Natural killer cell (primary cell): ENCODE data around the gene BEST4. TPM values are rescaled to one million over a fixed set of nuclear protein-coding genes. Genes with fewer than 3 reads are reported as not detected.
"Not testable (repeated sequence)": the region's sequence is repeated elsewhere in the genome, so short reads cannot be mapped to it uniquely, and the experiment has no call there.

Experiments
- ATAC-seq, 3 donors: fragments of 150-1000 bp in 2 of 3; fragments of 200-7000 bp in 1 of 3; cut with Tn5 transposase; 1 replicate in 1 of 3; 2 replicates in 2 of 3; pipeline ENCODE4 v1.10.0; 2021; ENCODE audit warnings: mild to moderate bottlenecking in 2 of 3, moderate library complexity in 2 of 3
- DNase-seq, 2 donors: peaks; one replicate each; pipeline versions ENCODE4 v3.0.0 to v3.0.0-alpha.2; 2013 to 2021; ENCODE audit warnings: mixed read lengths in 1 of 2
- H3K27ac ChIP-seq: one replicate; pipeline ENCODE4 v1.5.1; 2013; ENCODE audit warnings: mild to moderate bottlenecking, low read length
- H3K27me3 ChIP-seq: one replicate; pipeline ENCODE4 v1.6.1; 2013; ENCODE audit warnings: low read length; ENCODE audit not compliant: control insufficient read depth, insufficient read depth
- H3K36me3 ChIP-seq: one replicate; pipeline ENCODE4 v1.6.1; 2013; ENCODE audit warnings: low read length; ENCODE audit not compliant: control insufficient read depth, insufficient read depth
- H3K4me1 ChIP-seq: one replicate; pipeline ENCODE4 v1.6.1; 2013; ENCODE audit warnings: low read length; ENCODE audit not compliant: control insufficient read depth, insufficient read depth
- H3K4me3 ChIP-seq: one replicate; pipeline ENCODE4 v1.5.1; 2013; ENCODE audit warnings: low read length
- H3K9me3 ChIP-seq: one replicate; pipeline ENCODE4 v1.6.1; 2013; ENCODE audit warnings: low read length; ENCODE audit not compliant: control insufficient read depth, insufficient read depth
- H3K27ac Mint-ChIP-seq, 2 donors: one replicate each; pipeline ENCODE4 v1.8.0; 2022; ENCODE audit warnings: mild to moderate bottlenecking in 2 of 2, mixed read lengths in 2 of 2, moderate library complexity in 1 of 2
- H3K27me3 Mint-ChIP-seq, 2 donors: one replicate each; pipeline ENCODE4 v1.8.0; 2022; ENCODE audit warnings: low read depth in 2 of 2, mixed read lengths in 2 of 2
- H3K36me3 Mint-ChIP-seq: one replicate; pipeline ENCODE4 v1.8.0; 2022; ENCODE audit warnings: mixed read lengths
- H3K4me1 Mint-ChIP-seq, 2 donors: one replicate each; pipeline ENCODE4 v1.8.0; 2022; ENCODE audit warnings: mixed read lengths in 2 of 2
- H3K4me3 Mint-ChIP-seq: one replicate; pipeline ENCODE4 v1.8.0; 2022; ENCODE audit warnings: mild to moderate bottlenecking, moderate library complexity, mixed read lengths
- H3K9me3 Mint-ChIP-seq, 2 donors: one replicate each; pipeline ENCODE4 v1.8.0; 2022; ENCODE audit warnings: mixed read lengths in 2 of 2
- WGBS: methylation state at CpG from one replicate; pipeline ENCODE4 v1.1.7; 2013; ENCODE audit warnings: missing lambda C conversion rate; ENCODE audit not compliant: insufficient coverage; 5-methylcytosine and 5-hydroxymethylcytosine counted together
- intact Hi-C: fragments of 100-400 bp; cut with micrococcal nuclease; formaldehyde crosslinking; loops from one replicate; pipeline ENCODE4 v1.14.2; 2022
- total RNA-seq, 4 donors: library from RNA; stranded (reverse); fragments of 120-200 nt in 1 of 4; gene quantifications; one replicate each; pipeline versions ENCODE4 v1.2.3 to v1.2.4, GENCODE V29; 2013 to 2022
- TF ChIP-seq, protein P1 (sequence below): fragments of 200-600 bp; IDR thresholded peaks from one replicate; pipeline ENCODE4 v1.8.0; 2022; ENCODE audit warnings: antibody characterized with exemption

BEST4 gene
- total RNA-seq, 3 donors from 2014 or later (not counting 1 experiment from before 2014, with no cell fraction given) = 0.18 to 0.33 (median 0.28) TPM

DNA sequence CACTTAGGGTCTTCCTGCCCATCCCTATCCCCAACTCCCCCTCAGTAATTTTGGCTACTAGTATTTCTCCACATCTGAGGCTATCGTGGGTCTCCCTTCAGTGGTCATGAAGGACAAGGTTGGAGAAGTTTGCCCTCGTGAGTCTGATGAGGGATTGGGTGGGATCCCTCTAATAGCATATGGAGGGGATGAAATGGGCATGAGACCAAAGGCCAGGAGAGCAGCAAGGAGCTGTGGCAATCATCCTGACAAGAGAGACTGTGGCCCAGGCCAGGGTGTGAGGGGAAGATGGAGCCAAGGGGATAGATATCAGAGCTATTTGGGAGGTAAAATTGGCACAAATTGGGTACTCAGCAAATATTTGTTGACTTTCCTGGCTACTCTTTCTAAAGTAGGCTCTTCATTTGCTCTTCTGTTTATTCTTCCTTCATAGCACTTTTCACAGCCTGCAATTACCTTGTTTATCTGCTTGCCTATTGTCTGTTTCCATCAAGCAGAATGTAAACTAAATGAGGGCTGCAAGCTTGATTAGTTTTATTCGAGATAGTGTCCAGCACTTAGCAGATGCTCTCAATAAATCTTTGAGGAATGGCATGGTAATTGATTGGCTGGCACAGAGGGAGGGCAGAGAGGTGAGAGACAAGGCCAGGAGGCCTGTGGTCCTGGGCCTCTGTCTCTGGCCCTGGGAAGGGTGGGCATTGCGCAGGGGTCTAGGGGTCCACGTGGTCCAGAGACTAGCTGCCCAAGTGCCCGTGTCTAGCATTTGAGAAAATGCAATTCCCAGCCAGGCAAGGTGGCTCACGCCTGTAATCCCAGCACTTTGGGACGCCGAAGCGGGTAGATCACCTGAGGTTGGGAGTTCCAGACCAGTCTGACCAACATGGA lies 10.8 kb upstream of the BEST4 start:
- H3K4me1 ChIP-seq = peaks cover 28% of the 10 kb centered on the region
- Mint-ChIP-seq H3K36me3 (no peaks in the 10 kb centered on the region), H3K9me3 (no peaks in the 10 kb centered on the region), H3K4me3 (peak overlapping the region; percentile 97), H3K4me1 (peaks cover 5 to 20% of the 10 kb centered on the region in 2 donors), H3K27ac (peak overlapping the region; percentile 98 to 100), H3K27me3 (no peaks in the 10 kb centered on the region)
- peaks cover 14% of the 10 kb centered on the region for H3K36me3 ChIP-seq
- no peaks in the 10 kb centered on the region for H3K9me3 ChIP-seq
- H3K27ac ChIP-seq = no peak overlapping the region
- H3K27me3 ChIP-seq = no peaks in the 10 kb centered on the region
- intact Hi-C loops = no loop called here
- ATAC-seq = no peak
- H3K4me3 ChIP-seq = no peak overlapping the region
- no peak for DNase-seq
- WGBS = 95% methylated on average over 10 of the region's 10 CpGs
- TF ChIP-seq, protein P1, sequence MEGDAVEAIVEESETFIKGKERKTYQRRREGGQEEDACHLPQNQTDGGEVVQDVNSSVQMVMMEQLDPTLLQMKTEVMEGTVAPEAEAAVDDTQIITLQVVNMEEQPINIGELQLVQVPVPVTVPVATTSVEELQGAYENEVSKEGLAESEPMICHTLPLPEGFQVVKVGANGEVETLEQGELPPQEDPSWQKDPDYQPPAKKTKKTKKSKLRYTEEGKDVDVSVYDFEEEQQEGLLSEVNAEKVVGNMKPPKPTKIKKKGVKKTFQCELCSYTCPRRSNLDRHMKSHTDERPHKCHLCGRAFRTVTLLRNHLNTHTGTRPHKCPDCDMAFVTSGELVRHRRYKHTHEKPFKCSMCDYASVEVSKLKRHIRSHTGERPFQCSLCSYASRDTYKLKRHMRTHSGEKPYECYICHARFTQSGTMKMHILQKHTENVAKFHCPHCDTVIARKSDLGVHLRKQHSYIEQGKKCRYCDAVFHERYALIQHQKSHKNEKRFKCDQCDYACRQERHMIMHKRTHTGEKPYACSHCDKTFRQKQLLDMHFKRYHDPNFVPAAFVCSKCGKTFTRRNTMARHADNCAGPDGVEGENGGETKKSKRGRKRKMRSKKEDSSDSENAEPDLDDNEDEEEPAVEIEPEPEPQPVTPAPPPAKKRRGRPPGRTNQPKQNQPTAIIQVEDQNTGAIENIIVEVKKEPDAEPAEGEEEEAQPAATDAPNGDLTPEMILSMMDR = no peak

DNA sequence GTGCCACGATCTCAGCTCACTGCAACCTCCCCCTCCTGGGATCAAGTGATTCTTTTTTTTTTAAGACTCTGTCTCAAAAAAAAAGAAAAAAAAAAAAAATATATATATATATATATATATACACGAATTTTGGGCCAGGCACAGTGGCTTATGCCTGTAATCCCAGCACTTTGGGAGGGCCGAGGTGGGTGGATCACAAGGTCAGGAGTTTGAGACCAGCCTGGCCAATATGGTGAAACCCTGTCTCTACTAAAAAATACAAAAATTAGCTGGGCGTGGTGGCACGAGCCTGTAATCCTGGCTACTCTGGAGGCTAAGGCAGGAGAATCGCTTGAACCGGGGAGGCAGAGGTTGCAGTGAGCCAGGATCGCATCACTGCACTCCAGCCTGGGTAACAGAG lies 9.9 kb upstream of the BEST4 start:
- not testable (repeated sequence) for DNase-seq, ATAC-seq
- peak overlapping the region in 1 of 2 donors; percentile 66 for H3K27ac Mint-ChIP-seq

DNA sequence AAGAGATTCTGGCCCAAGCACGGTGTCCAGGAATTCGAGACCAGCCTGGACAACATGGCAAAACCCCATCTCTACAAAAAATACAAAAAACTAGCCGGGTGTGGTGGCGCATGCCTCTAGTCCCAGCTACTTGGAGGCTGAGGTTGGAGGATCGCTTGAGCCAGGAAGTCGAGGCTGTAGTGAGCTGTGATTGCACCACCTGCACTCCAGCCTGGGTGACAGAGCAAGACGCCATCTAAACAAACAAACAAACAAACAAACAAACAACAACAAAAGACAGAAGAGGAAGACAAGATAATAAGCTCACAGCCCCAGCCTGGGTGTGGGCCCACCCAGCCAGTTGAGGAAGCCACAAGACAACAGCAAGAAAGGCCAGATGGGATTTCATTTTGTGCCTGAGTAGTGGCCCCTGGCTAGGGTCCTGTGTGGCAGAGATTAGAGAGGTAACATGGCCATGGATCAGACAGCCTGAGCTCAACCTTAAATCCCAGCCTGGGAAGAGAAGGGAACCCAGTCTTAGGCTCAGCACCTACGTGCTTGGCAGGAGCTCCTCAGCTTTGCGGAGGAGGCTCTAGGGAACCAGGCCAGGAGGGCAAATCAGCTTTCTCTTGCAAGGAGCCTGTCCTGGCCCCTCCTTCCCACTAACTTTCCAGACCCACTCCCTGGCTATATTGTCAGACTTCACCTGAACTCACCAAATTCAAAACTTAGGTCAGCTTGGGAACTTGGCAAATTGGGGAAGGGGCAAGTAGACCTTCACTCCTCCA lies 4.9 kb upstream of the BEST4 start:
- Mint-ChIP-seq H3K27ac (no peak overlapping the region), H3K9me3 (no peaks in the 10 kb centered on the region), H3K36me3 (no peaks in the 10 kb centered on the region), H3K27me3 (no peaks in the 10 kb centered on the region), H3K4me1 (peaks cover 0 to 5% of the 10 kb centered on the region in 2 donors), H3K4me3 (no peak overlapping the region)
- ATAC-seq = no peak
- Histone ChIP-seq H3K4me1 (no peaks in the 10 kb centered on the region), H3K36me3 (no peaks in the 10 kb centered on the region), H3K9me3 (no peaks in the 10 kb centered on the region), H3K4me3 (no peak overlapping the region), H3K27me3 (no peaks in the 10 kb centered on the region), H3K27ac (no peak overlapping the region)
- intact Hi-C loops = no loop called here
- WGBS = 93% methylated on average over 9 of the region's 9 CpGs
- DNase-seq = no peak
- TF ChIP-seq, protein P1 = no peak

More for the DNA sequence above, 9.9 kb upstream of the BEST4 start:
- H3K36me3 ChIP-seq, H3K9me3 ChIP-seq, intact Hi-C loops, H3K27me3 ChIP-seq, H3K9me3 Mint-ChIP-seq, H3K27me3 Mint-ChIP-seq, H3K27ac ChIP-seq, H3K36me3 Mint-ChIP-seq, H3K4me3 Mint-ChIP-seq, H3K4me3 ChIP-seq: not testable (repeated sequence)
- 95% methylated on average over 6 of the region's 8 CpGs for WGBS
- H3K4me1 ChIP-seq = peaks cover 28% of the 10 kb centered on the region
- H3K4me1 Mint-ChIP-seq = peaks cover 5 to 25% of the 10 kb centered on the region in 2 donors
